ENCODE measurements around the gene OR10A6.

Gene OR10A6

GRCh38 chr11:7899418-7899817 lies 31.6 kb downstream of the OR10A6 start:
- H3K27me3 ChIP-seq (ENCODE audit: control insufficient read depth, insufficient read depth, low read length): no peaks in the 10 kb centered on the region
- H3K27ac ChIP-seq (ENCODE audit: low read depth, low read length): no peak overlapping the region
- H3K9ac ChIP-seq (ENCODE audit: low read length): no peak overlapping the region
- H3K4me3 ChIP-seq (ENCODE audit: low read depth, low read length): no peak overlapping the region
- peaks cover 52% of the 10 kb centered on the region for H3K36me3 ChIP-seq (ENCODE audit: control insufficient read depth, insufficient read depth, low read length)
- H3K4me1 ChIP-seq (ENCODE audit: control insufficient read depth, insufficient read depth, low read length): peaks cover 12% of the 10 kb centered on the region; the same call in 1 of the 2 replicates
- H3K9me3 ChIP-seq (ENCODE audit: control insufficient read depth, insufficient read depth, low read depth, low read length): peaks cover 3% of the 10 kb centered on the region; the same call in 1 of the 2 replicates

GRCh38 chr11:7898666-7899283 lies 32.3 kb downstream of the OR10A6 start:
- H3K36me3 ChIP-seq (ENCODE audit: control insufficient read depth, insufficient read depth, low read length): peaks cover 46% of the 10 kb centered on the region
- no peak overlapping the region for H3K4me3 ChIP-seq (ENCODE audit: low read depth, low read length)
- peaks cover 8% of the 10 kb centered on the region; the same call in 1 of the 2 replicates for H3K4me1 ChIP-seq (ENCODE audit: control insufficient read depth, insufficient read depth, low read length)
- no peak overlapping the region for H3K9ac ChIP-seq (ENCODE audit: low read length)
- H3K27ac ChIP-seq (ENCODE audit: low read depth, low read length): no peak overlapping the region
- no peaks in the 10 kb centered on the region for H3K27me3 ChIP-seq (ENCODE audit: control insufficient read depth, insufficient read depth, low read length)
- peaks cover 3% of the 10 kb centered on the region; the same call in 1 of the 2 replicates for H3K9me3 ChIP-seq (ENCODE audit: control insufficient read depth, insufficient read depth, low read depth, low read length)

- Histone ChIP-seq H3K4me3 (ENCODE audit: low read depth, low read length) (no peak overlapping the region), H3K36me3 (ENCODE audit: control insufficient read depth, insufficient read depth, low read length) (peaks cover 26% of the 10 kb centered on the region), H3K27me3 (ENCODE audit: control insufficient read depth, insufficient read depth, low read length) (no peaks in the 10 kb centered on the region), H3K9ac (ENCODE audit: low read length) (no peak overlapping the region), H3K27ac (ENCODE audit: low read depth, low read length) (no peak overlapping the region), H3K4me1 (ENCODE audit: control insufficient read depth, insufficient read depth, low read length) (peaks cover 17% of the 10 kb centered on the region), H3K9me3 (ENCODE audit: control insufficient read depth, insufficient read depth, low read depth, low read length) (peaks cover 3% of the 10 kb centered on the region; the same call in 1 of the 2 replicates)
These were observed 34.9 kb downstream of the OR10A6 start for GRCh38 chr11:7896009-7896785.

- H3K9ac ChIP-seq (ENCODE audit: low read length): no peak overlapping the region
- peaks cover 8% of the 10 kb centered on the region for H3K36me3 ChIP-seq (ENCODE audit: control insufficient read depth, insufficient read depth, low read length)
- no peak overlapping the region for H3K4me3 ChIP-seq (ENCODE audit: low read depth, low read length)
- no peak overlapping the region for H3K27ac ChIP-seq (ENCODE audit: low read depth, low read length)
- peaks cover 20% of the 10 kb centered on the region for H3K4me1 ChIP-seq (ENCODE audit: control insufficient read depth, insufficient read depth, low read length)
- no peaks in the 10 kb centered on the region for H3K27me3 ChIP-seq (ENCODE audit: control insufficient read depth, insufficient read depth, low read length)
- H3K9me3 ChIP-seq (ENCODE audit: control insufficient read depth, insufficient read depth, low read depth, low read length): no peaks in the 10 kb centered on the region
These were observed 36.8 kb downstream of the OR10A6 start for GRCh38 chr11:7894251-7894650.

GRCh38 chr11:7893796-7894195 lies 37.3 kb downstream of the OR10A6 start:
- Histone ChIP-seq H3K9ac (ENCODE audit: low read length) (no peak overlapping the region), H3K36me3 (ENCODE audit: control insufficient read depth, insufficient read depth, low read length) (peaks cover 3% of the 10 kb centered on the region; the same call in 1 of the 2 replicates), H3K9me3 (ENCODE audit: control insufficient read depth, insufficient read depth, low read depth, low read length) (no peaks in the 10 kb centered on the region), H3K27me3 (ENCODE audit: control insufficient read depth, insufficient read depth, low read length) (no peaks in the 10 kb centered on the region), H3K27ac (ENCODE audit: low read depth, low read length) (no peak overlapping the region), H3K4me3 (ENCODE audit: low read depth, low read length) (no peak overlapping the region), H3K4me1 (ENCODE audit: control insufficient read depth, insufficient read depth, low read length) (peaks cover 20% of the 10 kb centered on the region)

- no peak overlapping the region for H3K4me3 ChIP-seq (ENCODE audit: low read depth, low read length)
- peak overlapping the region; percentile 64 for H3K9ac ChIP-seq (ENCODE audit: low read length)
- no peaks in the 10 kb centered on the region for H3K27me3 ChIP-seq (ENCODE audit: control insufficient read depth, insufficient read depth, low read length)
- peaks cover 20% of the 10 kb centered on the region for H3K4me1 ChIP-seq (ENCODE audit: control insufficient read depth, insufficient read depth, low read length)
- H3K36me3 ChIP-seq (ENCODE audit: control insufficient read depth, insufficient read depth, low read length): no peaks in the 10 kb centered on the region
- no peaks in the 10 kb centered on the region for H3K9me3 ChIP-seq (ENCODE audit: control insufficient read depth, insufficient read depth, low read depth, low read length)
- H3K27ac ChIP-seq (ENCODE audit: low read depth, low read length): no peak overlapping the region
These were observed 38.2 kb downstream of the OR10A6 start for GRCh38 chr11:7892840-7893254.

- Histone ChIP-seq H3K27ac (ENCODE audit: low read depth, low read length) (no peak overlapping the region), H3K9ac (ENCODE audit: low read length) (no peak overlapping the region), H3K36me3 (ENCODE audit: control insufficient read depth, insufficient read depth, low read length) (no peaks in the 10 kb centered on the region), H3K4me3 (ENCODE audit: low read depth, low read length) (no peak overlapping the region), H3K27me3 (ENCODE audit: control insufficient read depth, insufficient read depth, low read length) (no peaks in the 10 kb centered on the region), H3K9me3 (ENCODE audit: control insufficient read depth, insufficient read depth, low read depth, low read length) (no peaks in the 10 kb centered on the region), H3K4me1 (ENCODE audit: control insufficient read depth, insufficient read depth, low read length) (peaks cover 20% of the 10 kb centered on the region)
These were observed 38.9 kb downstream of the OR10A6 start for GRCh38 chr11:7892059-7892699.

- no peak overlapping the region for H3K27ac ChIP-seq (ENCODE audit: low read depth, low read length)
- H3K9ac ChIP-seq (ENCODE audit: low read length): no peak overlapping the region
- H3K4me1 ChIP-seq (ENCODE audit: control insufficient read depth, insufficient read depth, low read length): peaks cover 14% of the 10 kb centered on the region
- H3K4me3 ChIP-seq (ENCODE audit: low read depth, low read length): no peak overlapping the region
- H3K36me3 ChIP-seq (ENCODE audit: control insufficient read depth, insufficient read depth, low read length): no peaks in the 10 kb centered on the region
- no peaks in the 10 kb centered on the region for H3K9me3 ChIP-seq (ENCODE audit: control insufficient read depth, insufficient read depth, low read depth, low read length)
- no peaks in the 10 kb centered on the region for H3K27me3 ChIP-seq (ENCODE audit: control insufficient read depth, insufficient read depth, low read length)
These were observed 40.5 kb downstream of the OR10A6 start for GRCh38 chr11:7890417-7891172.

- Histone ChIP-seq H3K4me3 (ENCODE audit: low read depth, low read length) (no peak overlapping the region), H3K9me3 (ENCODE audit: control insufficient read depth, insufficient read depth, low read depth, low read length) (no peaks in the 10 kb centered on the region), H3K9ac (ENCODE audit: low read length) (no peak overlapping the region)
These were observed 41.1 kb downstream of the OR10A6 start for GRCh38 chr11:7889985-7890384.

GRCh38 chr11:7882860-7883259 lies 48.2 kb downstream of the OR10A6 start:
- H3K4me1 ChIP-seq (ENCODE audit: control insufficient read depth, insufficient read depth, low read length): no peaks in the 10 kb centered on the region
- no peak overlapping the region for H3K4me3 ChIP-seq (ENCODE audit: low read depth, low read length)
- H3K36me3 ChIP-seq (ENCODE audit: control insufficient read depth, insufficient read depth, low read length): no peaks in the 10 kb centered on the region
- H3K27ac ChIP-seq (ENCODE audit: low read depth, low read length): no peak overlapping the region
- H3K9ac ChIP-seq (ENCODE audit: low read length): no peak overlapping the region
- no peaks in the 10 kb centered on the region for H3K27me3 ChIP-seq (ENCODE audit: control insufficient read depth, insufficient read depth, low read length)
- H3K9me3 ChIP-seq (ENCODE audit: control insufficient read depth, insufficient read depth, low read depth, low read length): peaks cover 3% of the 10 kb centered on the region; the same call in 1 of the 2 replicates

More at GRCh38 chr11:7889985-7890384, 41.1 kb downstream of the OR10A6 start:
- H3K27ac ChIP-seq (ENCODE audit: low read depth, low read length): no peak overlapping the region
- no peaks in the 10 kb centered on the region for H3K27me3 ChIP-seq (ENCODE audit: control insufficient read depth, insufficient read depth, low read length)
- no peaks in the 10 kb centered on the region for H3K36me3 ChIP-seq (ENCODE audit: control insufficient read depth, insufficient read depth, low read length)
- peaks cover 12% of the 10 kb centered on the region for H3K4me1 ChIP-seq (ENCODE audit: control insufficient read depth, insufficient read depth, low read length)

Measured in HUES6 (cell line).